HepG2 (cell line): ENCODE measurements around the gene NPC1. TPM values are rescaled to one million over a fixed set of nuclear protein-coding genes. Genes with fewer than 3 reads are reported as not detected.

Experiments used
- AGO2 ChIP-seq: fragments of 200-400 bp; formaldehyde crosslinking; optimal IDR thresholded peaks from 2 replicates; pipeline ENCODE3; 2017; ENCODE audit warnings: mild to moderate bottlenecking, low read depth, low read length, moderate library complexity
- ATAD3A ChIP-seq: sonication (generic); formaldehyde crosslinking; IDR thresholded peaks from 2 replicates; pipeline ENCODE4 v1.4.0; 2020; ENCODE audit warnings: missing genetic modification reagents
- CBX1 ChIP-seq: IDR thresholded peaks from one replicate; pipeline ENCODE4 v1.6.1; 2016; ENCODE audit warnings: antibody characterized with exemption, low read depth
- EHMT2 ChIP-seq: fragments of 200-600 bp; sonication (generic); IDR thresholded peaks from 2 replicates; pipeline ENCODE4 v1.7.0; 2017; ENCODE audit warnings: antibody characterized with exemption, low read depth, low read length, borderline replicate concordance
- FOXO1 ChIP-seq: sonication (generic); formaldehyde crosslinking; IDR thresholded peaks from 2 replicates; pipeline ENCODE4 v1.4.0; 2020; ENCODE audit warnings: missing genetic modification reagents
- GATAD1 ChIP-seq: IDR thresholded peaks from 2 replicates; pipeline ENCODE4 v1.6.1; 2016; ENCODE audit warnings: missing genetic modification reagents, missing compliant biosample characterization
- GFI1 ChIP-seq: sonication (generic); formaldehyde crosslinking; IDR thresholded peaks from 2 replicates; pipeline ENCODE4 v1.5.0; 2020; ENCODE audit warnings: missing genetic modification reagents, mild to moderate bottlenecking, borderline replicate concordance
- HNRNPL ChIP-seq: fragments of 200-400 bp; formaldehyde crosslinking; IDR thresholded peaks from 2 replicates; pipeline ENCODE4 v1.6.1; 2017; ENCODE audit warnings: mild to moderate bottlenecking, low read depth, low read length
- JDP2 ChIP-seq: sonication (generic); formaldehyde crosslinking; IDR thresholded peaks from 2 replicates; pipeline ENCODE4 v1.8.1; 2022; ENCODE audit warnings: missing genetic modification reagents, borderline replicate concordance
- MAFG ChIP-seq: sonication (generic); formaldehyde crosslinking; IDR thresholded peaks from 2 replicates; pipeline ENCODE4 v1.5.1; 2020; ENCODE audit warnings: mild to moderate bottlenecking, missing genetic modification reagents
- MEIS2 ChIP-seq: sonication (generic); formaldehyde crosslinking; IDR thresholded peaks from 2 replicates; pipeline ENCODE4 v1.9.0; 2021; ENCODE audit warnings: mild to moderate bottlenecking, missing genetic modification reagents
- NR2F2 ChIP-seq: IDR thresholded peaks from 2 replicates; pipeline ENCODE4 v1.6.1; 2012; ENCODE audit warnings: low read depth, inconsistent platforms, borderline replicate concordance
- PHB2 ChIP-seq: fragments of 450-650 bp; IDR thresholded peaks from 2 replicates; pipeline ENCODE4 v1.6.1; 2018; ENCODE audit not compliant: partially characterized antibody
- PHF20 ChIP-seq: sonication (generic); formaldehyde crosslinking; IDR thresholded peaks from 2 replicates; pipeline ENCODE4 v1.5.0; 2020; ENCODE audit warnings: mild to moderate bottlenecking, missing genetic modification reagents
- RFX3 ChIP-seq: IDR thresholded peaks from 2 replicates; pipeline ENCODE4 v1.6.1; 2016; ENCODE audit warnings: missing biosample characterization, missing genetic modification reagents
- RFXANK ChIP-seq: IDR thresholded peaks from 2 replicates; pipeline ENCODE4 v1.6.1; 2016
- XRCC5 ChIP-seq: fragments of 200-400 bp; formaldehyde crosslinking; optimal IDR thresholded peaks from 2 replicates; pipeline ENCODE3; 2017; ENCODE audit warnings: mild to moderate bottlenecking, low read length
- YEATS4 ChIP-seq: sonication (generic); formaldehyde crosslinking; IDR thresholded peaks from 2 replicates; pipeline ENCODE4 v1.4.0; 2020; ENCODE audit warnings: missing genetic modification reagents, borderline replicate concordance
- ZNF136 ChIP-seq: sonication (generic); formaldehyde crosslinking; IDR thresholded peaks from 2 replicates; pipeline ENCODE4 v1.8.1; 2022; ENCODE audit warnings: low read depth, mild to moderate bottlenecking, moderate library complexity, missing genetic modification reagents
- ZNF224 ChIP-seq: sonication (generic); formaldehyde crosslinking; IDR thresholded peaks from 2 replicates; pipeline ENCODE4 v1.5.0; 2020; ENCODE audit warnings: mild to moderate bottlenecking, missing genetic modification reagents
- ZNF331 ChIP-seq: sonication (generic); formaldehyde crosslinking; IDR thresholded peaks from 2 replicates; pipeline ENCODE4 v1.4.0; 2020; ENCODE audit warnings: missing genetic modification reagents
- ZNF430 ChIP-seq: sonication (generic); formaldehyde crosslinking; IDR thresholded peaks from 2 replicates; pipeline ENCODE4 v1.9.0; 2021; ENCODE audit warnings: mild to moderate bottlenecking, missing genetic modification reagents
- ZNF44 ChIP-seq: sonication (generic); formaldehyde crosslinking; IDR thresholded peaks from 2 replicates; pipeline ENCODE4 v1.5.1; 2020; ENCODE audit warnings: mild to moderate bottlenecking, missing genetic modification reagents
- ZNF556 ChIP-seq: sonication (generic); formaldehyde crosslinking; IDR thresholded peaks from 2 replicates; pipeline ENCODE4 v1.4.0; 2020; ENCODE audit warnings: mild to moderate bottlenecking, missing genetic modification reagents, borderline replicate concordance
- ZNF569 ChIP-seq: sonication (generic); formaldehyde crosslinking; IDR thresholded peaks from 2 replicates; pipeline ENCODE4 v1.5.0; 2020; ENCODE audit warnings: mild to moderate bottlenecking, missing genetic modification reagents, moderate library complexity, borderline replicate concordance
- ZNF75D ChIP-seq: sonication (generic); formaldehyde crosslinking; IDR thresholded peaks from 2 replicates; pipeline ENCODE4 v1.8.1; 2023; ENCODE audit warnings: missing genetic modification reagents, mild to moderate bottlenecking, borderline replicate concordance
- ZNF850 ChIP-seq: sonication (generic); formaldehyde crosslinking; conservative IDR thresholded peaks from 2 replicates; pipeline ENCODE4 v1.9.0; 2021; ENCODE audit warnings: mild to moderate bottlenecking, missing genetic modification reagents
- polyA plus RNA-seq, 8 experiments: library from polyadenylated mRNA; depleted of rRNA in 3 of 8; stranded (reverse) in 7 of 8; unstranded in 1 of 8; fragments of >200 nt; fragmentation: Illumina TruSeq in 4 of 8; extraction: Trizol in 4 of 8; gene quantifications; 2 replicates each; pipeline versions ENCODE4 v1.2.1 to v1.2.3, GENCODE V29; 2011 to 2016; ENCODE audit warnings: low read depth in 4 of 8, missing spikeins in 1 of 8, mixed read lengths in 1 of 8; ENCODE audit not compliant: insufficient read depth in 1 of 8
- total RNA-seq, 5 experiments: library from RNA; depleted of rRNA; stranded (reverse); fragments of >200 nt; fragmentation: Illumina TruSeq; extraction: Trizol; gene quantifications; 2 replicates each; pipeline ENCODE4 v1.2.3, GENCODE V29; 2016; ENCODE audit warnings: low read depth in 1 of 5
- TF ChIP-seq, protein P1 (sequence below): sonication (generic); formaldehyde crosslinking; IDR thresholded peaks from 2 replicates; pipeline ENCODE4 v1.4.0; 2020; ENCODE audit warnings: missing genetic modification reagents
- TF ChIP-seq, protein P2 (sequence below): IDR thresholded peaks from 2 replicates; pipeline ENCODE4 v1.6.1; 2016; ENCODE audit warnings: mild to moderate bottlenecking, missing biosample characterization, missing genetic modification reagents
- TF ChIP-seq, protein P3 (sequence below): IDR thresholded peaks from 2 replicates; pipeline ENCODE4 v1.6.1; 2016; ENCODE audit warnings: control low read depth
- TF ChIP-seq, protein P4 (sequence below): sonication (generic); formaldehyde crosslinking; IDR thresholded peaks from 2 replicates; pipeline ENCODE4 v1.5.0; 2020; ENCODE audit warnings: missing genetic modification reagents

The NPC1 gene
- total and polyA plus RNA-seq, 2 of the 13 experiments (the other 11 are each of a cell fraction or from before 2014, with no cell fraction given), result 46.5 to 114 TPM

DNA sequence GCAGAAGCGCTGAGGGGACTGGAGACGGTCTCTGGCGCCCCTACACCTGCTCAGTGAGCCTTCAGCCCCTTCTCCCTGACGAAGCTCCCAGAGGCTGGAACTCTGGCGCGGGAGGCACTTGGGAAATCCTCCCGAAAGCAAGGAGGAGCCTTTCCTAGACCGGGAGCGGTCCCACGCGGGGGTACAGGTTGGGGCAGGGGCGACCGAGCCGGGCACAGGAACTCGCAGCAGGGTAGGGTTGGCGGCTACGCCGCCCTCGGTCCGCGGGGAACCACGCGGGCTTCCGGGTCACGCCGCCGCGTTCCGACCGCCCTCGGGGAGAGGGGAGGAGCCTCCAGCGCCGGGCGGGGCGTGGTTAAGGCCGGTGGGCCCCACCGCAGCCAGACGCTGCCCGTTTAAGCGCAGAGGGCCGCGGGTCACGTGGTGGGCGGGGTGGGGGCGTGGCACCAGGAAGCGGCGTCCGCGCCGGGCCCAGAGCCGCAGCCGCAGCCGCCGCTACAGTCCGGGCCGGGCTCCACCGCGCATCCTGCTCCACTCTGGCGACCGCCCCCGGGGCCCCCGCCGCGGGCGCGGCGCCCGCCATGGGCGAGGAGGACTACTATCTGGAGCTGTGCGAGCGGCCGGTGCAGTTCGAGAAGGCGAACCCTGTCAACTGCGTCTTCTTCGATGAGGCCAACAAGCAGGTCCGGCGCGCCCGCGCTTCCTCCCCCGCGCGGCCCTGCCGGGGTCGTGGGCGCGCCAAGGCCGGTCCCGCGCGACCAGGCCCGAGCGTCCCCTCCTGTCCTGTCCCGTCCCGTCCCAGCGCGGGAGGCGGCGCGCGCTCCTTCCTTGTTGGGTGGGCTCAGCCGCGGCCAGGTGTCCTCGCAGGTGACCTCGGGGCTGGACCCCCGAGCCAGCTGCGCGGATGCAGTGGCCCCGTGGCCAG is 83.0 kb downstream of the NPC1 start, which contains the start of gene RMC1 (continued):
- TF ChIP-seq ZNF556 (CRISPR knock-in tag), result no peak; the same call in 1 of the 2 replicates
- TF ChIP-seq ZNF224 (CRISPR knock-in tag), result no peak
- peak; percentile 72; the same call in 1 of the 2 replicates for TF ChIP-seq PHF20 (CRISPR knock-in tag)
- no peak for TF ChIP-seq ZNF75D (CRISPR knock-in tag)
- TF ChIP-seq FOXO1 (CRISPR knock-in tag), result no peak
- TF ChIP-seq, protein P1, sequence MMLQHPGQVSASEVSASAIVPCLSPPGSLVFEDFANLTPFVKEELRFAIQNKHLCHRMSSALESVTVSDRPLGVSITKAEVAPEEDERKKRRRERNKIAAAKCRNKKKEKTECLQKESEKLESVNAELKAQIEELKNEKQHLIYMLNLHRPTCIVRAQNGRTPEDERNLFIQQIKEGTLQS, result no peak
- TF ChIP-seq NR2F2, result no peak
- no peak for TF ChIP-seq JDP2 (CRISPR knock-in tag)
- no peak for TF ChIP-seq MAFG
- TF ChIP-seq, protein P2, sequence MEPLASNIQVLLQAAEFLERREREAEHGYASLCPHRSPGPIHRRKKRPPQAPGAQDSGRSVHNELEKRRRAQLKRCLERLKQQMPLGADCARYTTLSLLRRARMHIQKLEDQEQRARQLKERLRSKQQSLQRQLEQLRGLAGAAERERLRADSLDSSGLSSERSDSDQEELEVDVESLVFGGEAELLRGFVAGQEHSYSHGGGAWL, result 0 out of 2 replicates have a peak, but pooled peaks have one; percentile 21
- peak; percentile 83 for TF ChIP-seq XRCC5
- peak; percentile 61; the same call in 1 of the 2 replicates for TF ChIP-seq YEATS4 (CRISPR knock-in tag)
- no peak for TF ChIP-seq ZNF44 (CRISPR knock-in tag)
- TF ChIP-seq MEIS2 (CRISPR knock-in tag), result no peak; the same call in 1 of the 2 replicates
- no peak for TF ChIP-seq ATAD3A (CRISPR knock-in tag)
- TF ChIP-seq ZNF569, result no peak
- no peak for TF ChIP-seq ZNF850 (CRISPR knock-in tag)
- no peak for TF ChIP-seq PHB2
- TF ChIP-seq GATAD1, result 0 out of 2 replicates have a peak, but pooled peaks have one; percentile 44
- no peak for TF ChIP-seq ZNF331 (CRISPR knock-in tag)
- TF ChIP-seq, protein P3, sequence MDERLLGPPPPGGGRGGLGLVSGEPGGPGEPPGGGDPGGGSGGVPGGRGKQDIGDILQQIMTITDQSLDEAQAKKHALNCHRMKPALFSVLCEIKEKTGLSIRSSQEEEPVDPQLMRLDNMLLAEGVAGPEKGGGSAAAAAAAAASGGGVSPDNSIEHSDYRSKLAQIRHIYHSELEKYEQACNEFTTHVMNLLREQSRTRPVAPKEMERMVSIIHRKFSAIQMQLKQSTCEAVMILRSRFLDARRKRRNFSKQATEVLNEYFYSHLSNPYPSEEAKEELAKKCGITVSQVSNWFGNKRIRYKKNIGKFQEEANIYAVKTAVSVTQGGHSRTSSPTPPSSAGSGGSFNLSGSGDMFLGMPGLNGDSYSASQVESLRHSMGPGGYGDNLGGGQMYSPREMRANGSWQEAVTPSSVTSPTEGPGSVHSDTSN (CRISPR knock-in tag), result no peak
- TF ChIP-seq, protein P4, sequence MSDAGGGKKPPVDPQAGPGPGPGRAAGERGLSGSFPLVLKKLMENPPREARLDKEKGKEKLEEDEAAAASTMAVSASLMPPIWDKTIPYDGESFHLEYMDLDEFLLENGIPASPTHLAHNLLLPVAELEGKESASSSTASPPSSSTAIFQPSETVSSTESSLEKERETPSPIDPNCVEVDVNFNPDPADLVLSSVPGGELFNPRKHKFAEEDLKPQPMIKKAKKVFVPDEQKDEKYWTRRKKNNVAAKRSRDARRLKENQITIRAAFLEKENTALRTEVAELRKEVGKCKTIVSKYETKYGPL (CRISPR knock-in tag), result no peak
- TF ChIP-seq GFI1, result no peak
- TF ChIP-seq EHMT2, result no peak
- peak; percentile 35; the same call in 1 of the 2 replicates for TF ChIP-seq ZNF136 (CRISPR knock-in tag)
- TF ChIP-seq RFXANK (CRISPR knock-in tag), result no peak
- no peak for TF ChIP-seq HNRNPL
- TF ChIP-seq CBX1, result no peak
- TF ChIP-seq RFX3 (CRISPR knock-in tag), result no peak
- TF ChIP-seq AGO2, result peak; percentile 49
- TF ChIP-seq ZNF430, result peak; percentile 52; the same call in 1 of the 2 replicates
